ENCODE measurements around the gene FAM83E. TPM values are rescaled to one million over a fixed set of nuclear protein-coding genes. Genes with fewer than 3 reads are reported as not detected.
A peak's percentile ranks its signal among the peaks of the same experiment; 100 is the strongest.

Gene FAM83E
- total RNA-seq, 1 donor: 1.3 TPM

DNA sequence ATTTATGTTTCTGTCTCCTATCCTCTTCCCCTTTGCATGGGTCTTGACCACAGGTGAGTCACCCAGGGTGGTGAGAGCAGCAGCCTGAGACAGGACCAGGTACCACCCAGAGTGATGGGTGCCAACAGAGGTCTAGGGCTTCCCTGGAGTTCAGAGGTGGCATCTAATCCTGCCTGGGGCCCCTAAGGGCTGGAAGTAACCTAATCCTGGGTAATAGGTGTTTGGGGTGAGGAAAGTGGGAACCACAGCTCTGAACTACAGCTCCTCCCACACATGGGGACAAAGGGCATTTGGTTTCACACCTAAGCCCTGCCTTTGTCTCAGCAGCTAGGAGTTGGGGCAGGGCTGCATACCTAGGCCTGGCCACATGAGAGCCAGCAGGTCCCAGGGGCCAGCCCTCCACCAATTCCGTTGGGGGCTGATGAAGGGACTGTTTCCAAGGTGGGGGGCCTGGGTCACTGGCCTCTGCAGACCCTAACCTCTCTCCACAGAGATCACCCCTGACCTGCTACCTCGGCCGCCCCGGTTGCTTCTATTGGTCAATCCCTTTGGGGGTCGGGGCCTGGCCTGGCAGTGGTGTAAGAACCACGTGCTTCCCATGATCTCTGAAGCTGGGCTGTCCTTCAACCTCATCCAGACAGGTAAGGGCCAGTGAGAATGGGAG, 12.5 kb upstream of the FAM83E start:
- TF ChIP-seq, protein P1, sequence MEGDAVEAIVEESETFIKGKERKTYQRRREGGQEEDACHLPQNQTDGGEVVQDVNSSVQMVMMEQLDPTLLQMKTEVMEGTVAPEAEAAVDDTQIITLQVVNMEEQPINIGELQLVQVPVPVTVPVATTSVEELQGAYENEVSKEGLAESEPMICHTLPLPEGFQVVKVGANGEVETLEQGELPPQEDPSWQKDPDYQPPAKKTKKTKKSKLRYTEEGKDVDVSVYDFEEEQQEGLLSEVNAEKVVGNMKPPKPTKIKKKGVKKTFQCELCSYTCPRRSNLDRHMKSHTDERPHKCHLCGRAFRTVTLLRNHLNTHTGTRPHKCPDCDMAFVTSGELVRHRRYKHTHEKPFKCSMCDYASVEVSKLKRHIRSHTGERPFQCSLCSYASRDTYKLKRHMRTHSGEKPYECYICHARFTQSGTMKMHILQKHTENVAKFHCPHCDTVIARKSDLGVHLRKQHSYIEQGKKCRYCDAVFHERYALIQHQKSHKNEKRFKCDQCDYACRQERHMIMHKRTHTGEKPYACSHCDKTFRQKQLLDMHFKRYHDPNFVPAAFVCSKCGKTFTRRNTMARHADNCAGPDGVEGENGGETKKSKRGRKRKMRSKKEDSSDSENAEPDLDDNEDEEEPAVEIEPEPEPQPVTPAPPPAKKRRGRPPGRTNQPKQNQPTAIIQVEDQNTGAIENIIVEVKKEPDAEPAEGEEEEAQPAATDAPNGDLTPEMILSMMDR (IDR thresholded peaks at IDR 0.05; ENCODE audit: insufficient read depth, low read depth, low read length): no peak
- H3K4me3 ChIP-seq (ENCODE audit: low read depth, low read length): no peak overlapping the region
- no peak for DNase-seq (ENCODE audit: low read depth)

DNA sequence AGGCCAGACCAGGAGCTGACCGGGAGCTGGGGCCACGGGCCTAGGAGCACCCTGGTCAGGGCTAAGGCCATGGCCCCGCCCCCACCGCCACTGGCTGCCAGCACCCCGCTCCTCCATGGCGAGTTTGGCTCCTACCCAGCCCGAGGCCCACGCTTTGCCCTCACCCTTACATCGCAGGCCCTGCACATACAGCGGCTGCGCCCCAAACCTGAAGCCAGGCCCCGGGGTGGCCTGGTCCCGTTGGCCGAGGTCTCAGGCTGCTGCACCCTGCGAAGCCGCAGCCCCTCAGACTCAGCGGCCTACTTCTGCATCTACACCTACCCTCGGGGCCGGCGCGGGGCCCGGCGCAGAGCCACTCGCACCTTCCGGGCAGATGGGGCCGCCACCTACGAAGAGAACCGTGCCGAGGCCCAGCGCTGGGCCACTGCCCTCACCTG, 11.0 kb upstream of the FAM83E start:
- DNase-seq (ENCODE audit: low read depth): no peak
- TF ChIP-seq, protein P1 (IDR thresholded peaks at IDR 0.05; ENCODE audit: insufficient read depth, low read depth, low read length): no peak
- H3K4me3 ChIP-seq (ENCODE audit: low read depth, low read length): no peak overlapping the region

DNA sequence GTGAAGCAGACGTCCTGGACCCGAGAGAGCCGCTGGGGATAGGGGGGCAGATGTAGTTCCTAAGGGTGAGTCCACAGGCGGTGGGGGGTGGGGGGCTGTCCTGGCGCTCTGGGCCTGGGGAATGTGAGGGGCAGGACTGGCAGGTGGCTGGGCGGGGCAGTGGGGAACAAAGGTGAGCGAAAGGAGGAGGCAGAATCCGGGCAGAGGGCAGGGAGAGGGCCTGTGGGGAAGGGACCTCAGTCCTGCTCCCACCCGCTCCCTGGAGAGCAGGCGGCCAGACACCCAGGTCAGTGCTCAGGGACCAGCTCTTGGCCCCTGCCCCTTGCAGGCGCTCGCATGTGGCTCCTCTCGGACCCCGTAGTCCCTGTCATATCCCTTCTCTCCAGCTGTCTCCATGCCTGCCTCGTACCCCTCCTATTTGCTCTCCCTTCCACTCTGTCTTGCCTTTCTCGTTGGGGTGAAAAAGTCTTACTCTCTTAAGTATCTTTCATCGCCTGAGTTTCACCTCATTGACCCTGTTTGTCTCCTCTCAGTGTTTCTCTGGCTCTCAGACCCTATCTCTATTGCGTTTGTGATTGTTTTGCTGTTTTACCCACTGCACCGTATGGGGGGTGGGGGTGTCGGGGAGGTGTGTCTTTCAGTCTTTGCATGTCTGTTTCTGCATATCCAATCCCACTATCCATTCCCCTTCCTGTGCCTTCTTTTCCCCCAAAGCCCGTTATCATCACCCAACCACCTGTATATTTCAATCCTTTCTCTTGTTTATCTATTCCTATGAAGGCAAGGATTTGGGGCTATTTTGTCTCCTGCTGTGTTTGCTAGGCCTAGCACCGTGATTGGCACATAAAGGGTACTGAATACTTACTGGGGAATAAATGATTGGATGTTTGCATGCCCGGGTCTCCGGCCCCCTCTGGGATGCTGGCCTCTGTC, 10.2 kb upstream of the FAM83E start:
- TF ChIP-seq, protein P1 (IDR thresholded peaks at IDR 0.05; ENCODE audit: insufficient read depth, low read depth, low read length): no peak
- DNase-seq (ENCODE audit: low read depth): no peak
- peak overlapping the region; percentile 67 for H3K4me3 ChIP-seq (ENCODE audit: low read depth, low read length)

DNA sequence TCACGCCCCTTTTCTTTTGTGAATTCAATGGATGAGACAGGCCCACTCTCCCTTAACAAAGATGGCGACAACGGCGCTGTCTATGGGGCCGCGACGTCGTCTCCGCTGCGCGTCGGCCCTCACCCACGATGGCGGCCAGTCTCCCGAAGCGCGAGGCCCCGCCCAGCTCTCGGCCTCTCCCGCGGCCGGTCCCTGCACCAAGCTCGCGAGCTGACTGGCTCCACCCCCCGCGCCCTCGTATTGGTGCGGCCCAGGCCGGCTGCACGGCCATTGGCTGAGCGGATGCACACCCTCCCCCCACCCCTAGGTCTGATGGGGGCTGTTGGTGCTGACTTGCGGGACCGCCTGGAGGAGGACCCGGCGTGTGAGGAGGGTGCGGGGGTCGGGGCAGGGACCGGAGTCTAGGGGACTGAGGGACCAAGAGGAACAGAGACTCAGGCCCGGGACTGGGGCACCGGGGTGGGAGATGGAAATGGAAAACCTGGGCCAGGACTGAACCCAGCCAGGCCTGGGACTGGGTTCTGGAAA, 9.3 kb upstream of the FAM83E start:
- TF ChIP-seq, protein P1 (IDR thresholded peaks at IDR 0.05; ENCODE audit: insufficient read depth, low read depth, low read length): no peak
- peak; percentile 97 for DNase-seq (ENCODE audit: low read depth)

DNA sequence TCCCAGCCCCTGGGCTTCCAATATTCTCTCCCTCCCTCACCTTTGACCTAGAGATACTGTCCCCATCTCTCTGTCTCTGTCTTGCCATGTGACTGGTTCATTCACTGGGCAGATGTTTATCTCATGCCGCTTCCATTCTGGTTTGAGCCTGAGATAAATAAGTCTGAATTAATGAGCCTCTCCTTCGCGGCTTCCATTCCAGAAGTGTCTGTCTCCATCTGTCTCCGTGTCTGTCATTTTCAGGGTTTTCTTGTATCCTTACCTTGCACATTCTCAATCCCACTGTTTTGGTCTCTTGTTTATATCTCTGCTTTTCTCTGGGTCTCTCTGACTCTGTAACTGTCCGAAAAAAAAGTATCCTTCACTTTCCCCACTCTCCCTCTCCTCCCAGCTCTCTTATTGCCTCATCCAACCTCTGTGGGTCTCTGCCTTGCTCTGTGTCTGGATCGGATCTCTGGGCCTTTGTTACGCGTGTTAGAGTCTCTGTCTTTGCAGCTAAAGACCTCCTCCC, 8.7 kb upstream of the FAM83E start:
- no peak for DNase-seq (ENCODE audit: low read depth)
- peak overlapping the region; percentile 52 for H3K4me3 ChIP-seq (ENCODE audit: low read depth, low read length)
- TF ChIP-seq, protein P1 (IDR thresholded peaks at IDR 0.05; ENCODE audit: insufficient read depth, low read depth, low read length): no peak

More for the DNA sequence above, 9.3 kb upstream of the FAM83E start:
- H3K4me3 ChIP-seq (ENCODE audit: low read depth, low read length): peak overlapping the region; percentile 67

DNA sequence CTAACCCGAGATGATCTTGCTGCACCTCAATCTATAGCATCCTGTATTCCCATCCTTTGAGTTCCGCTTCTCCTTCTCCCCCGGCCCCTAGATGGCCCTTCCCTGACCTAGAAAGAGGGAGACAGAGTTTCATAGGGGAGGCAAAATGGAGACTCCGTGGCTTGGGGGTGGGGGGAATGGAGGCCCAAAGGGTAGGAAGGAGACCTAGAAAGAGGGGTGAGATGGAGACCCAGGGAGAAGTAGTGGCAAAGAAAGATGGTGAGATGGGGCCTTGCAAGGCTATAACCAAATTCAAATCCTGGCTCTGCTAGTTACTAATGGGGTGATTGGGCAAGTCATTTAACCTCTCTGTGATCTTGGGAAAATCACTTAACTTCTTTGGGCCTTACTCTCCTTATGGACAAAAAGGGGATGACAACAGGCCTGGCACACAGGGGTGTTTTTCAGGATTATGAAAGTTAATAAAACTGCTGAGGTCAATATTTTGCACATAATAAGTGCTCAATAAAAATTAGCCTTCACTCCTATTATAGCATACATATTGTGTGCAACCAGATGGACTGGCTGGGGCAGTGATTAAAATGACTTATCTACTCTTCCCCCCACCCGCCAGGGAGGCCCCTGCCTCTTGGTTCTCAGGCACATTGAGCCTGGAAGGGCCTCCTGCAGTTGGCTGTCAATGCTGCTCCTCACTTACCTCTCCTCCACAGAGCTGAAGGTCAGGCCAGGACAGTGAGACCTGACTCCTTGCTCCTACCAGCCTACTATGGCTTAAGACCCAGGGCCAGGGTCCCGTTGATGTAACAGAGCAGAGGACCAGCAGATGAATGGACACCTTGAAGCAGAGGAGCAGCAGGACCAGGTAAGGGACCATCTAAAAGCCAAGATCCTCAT, 5.1 kb upstream of the FAM83E start:
- peak overlapping the region; percentile 93 for H3K4me3 ChIP-seq (ENCODE audit: low read depth, low read length)
- DNase-seq (ENCODE audit: low read depth): peak; percentile 43
- TF ChIP-seq, protein P1 (IDR thresholded peaks at IDR 0.05; ENCODE audit: insufficient read depth, low read depth, low read length): no peak

Measured in fibroblast of villous mesenchyme (primary cell).